ENCODE results near the gene BAK1. TPM values are rescaled to one million over a fixed set of nuclear protein-coding genes. Genes with fewer than 3 reads are reported as not detected.

BAK1 gene
- total RNA-seq, 6 experiments from 2014 or later: 4.4 to 11.4 (median 6.5) TPM

- no peak overlapping the region for H3K27ac ChIP-seq
- H3K4me3 ChIP-seq: no peak overlapping the region
- no peaks in the 10 kb centered on the region for H3K9me3 ChIP-seq
- 33% methylated on average over 2 of the region's 6 CpGs for WGBS (ENCODE audit: insufficient coverage, low coverage, low lambda C conversion rate, missing lambda C conversion rate)
- ATAC-seq (no peak), DNase-seq (no peak)
- no peaks in the 10 kb centered on the region for H3K4me1 ChIP-seq
- H3K27me3 ChIP-seq: no peaks in the 10 kb centered on the region
- TF ChIP-seq CTCF (IDR thresholded peaks at IDR 0.05): no peak
- TF ChIP-seq POLR2A (IDR thresholded peaks at IDR 0.05): no peak
- H3K36me3 ChIP-seq: no peaks in the 10 kb centered on the region
- intact Hi-C loops (cut with DNase I): no loop called here
Measured at GRCh38 chr6:33609528-33609927, 29.5 kb upstream of the BAK1 start.

GRCh38 chr6:33609019-33609418, 28.9 kb upstream of the BAK1 start:
- no peaks in the 10 kb centered on the region for H3K9me3 ChIP-seq
- no peak overlapping the region for H3K27ac ChIP-seq
- no peak for DNase-seq
- ATAC-seq: no peak
- no peaks in the 10 kb centered on the region for H3K27me3 ChIP-seq
- TF ChIP-seq CTCF (IDR thresholded peaks at IDR 0.05) (no peak), POLR2A (IDR thresholded peaks at IDR 0.05) (no peak)
- H3K4me1 ChIP-seq: no peaks in the 10 kb centered on the region
- no peak overlapping the region for H3K4me3 ChIP-seq
- WGBS (ENCODE audit: insufficient coverage, low coverage, low lambda C conversion rate, missing lambda C conversion rate): 40% methylated on average over 2 of the region's 3 CpGs
- intact Hi-C loops (cut with DNase I): no loop called here
- H3K36me3 ChIP-seq: no peaks in the 10 kb centered on the region

- Histone ChIP-seq H3K9me3 (no peaks in the 10 kb centered on the region), H3K27ac (no peak overlapping the region), H3K4me3 (no peak overlapping the region), H3K27me3 (no peaks in the 10 kb centered on the region), H3K4me1 (no peaks in the 10 kb centered on the region), H3K36me3 (no peaks in the 10 kb centered on the region)
- 58% methylated on average over 5 of the region's 5 CpGs for WGBS (ENCODE audit: insufficient coverage, low coverage, low lambda C conversion rate, missing lambda C conversion rate)
- no peak for DNase-seq
- intact Hi-C loops (cut with DNase I): no loop called here
- TF ChIP-seq POLR2A (IDR thresholded peaks at IDR 0.05) (no peak), CTCF (IDR thresholded peaks at IDR 0.05) (peak in 3 of 4 donors; percentile 19 to 36 (median 29))
- peak in 2 of 4 donors; percentile 33 to 75 for ATAC-seq
Measured at GRCh38 chr6:33607784-33608161, 27.7 kb upstream of the BAK1 start.

GRCh38 chr6:33607126-33607783, 27.2 kb upstream of the BAK1 start:
- Histone ChIP-seq H3K27me3 (no peaks in the 10 kb centered on the region), H3K9me3 (no peaks in the 10 kb centered on the region), H3K27ac (no peak overlapping the region), H3K36me3 (no peaks in the 10 kb centered on the region), H3K4me1 (no peaks in the 10 kb centered on the region), H3K4me3 (no peak overlapping the region)
- ATAC-seq (no peak), DNase-seq (no peak)
- TF ChIP-seq CTCF (IDR thresholded peaks at IDR 0.05) (no peak), POLR2A (IDR thresholded peaks at IDR 0.05) (no peak)
- intact Hi-C loops (cut with DNase I): no loop called here
- 29% methylated on average over 2 of the region's 8 CpGs for WGBS (ENCODE audit: insufficient coverage, low coverage, low lambda C conversion rate, missing lambda C conversion rate)
